ENCODE results near the gene COX4I2. TPM values are rescaled to one million over a fixed set of nuclear protein-coding genes. Genes with fewer than 3 reads are reported as not detected.
"Not testable (repeated sequence)": the region's sequence is repeated elsewhere in the genome, so short reads cannot be mapped to it uniquely, and the experiment has no call there.

Gene COX4I2
- total RNA-seq, 1 donor from 2014 or later = 0.34 TPM

DNA sequence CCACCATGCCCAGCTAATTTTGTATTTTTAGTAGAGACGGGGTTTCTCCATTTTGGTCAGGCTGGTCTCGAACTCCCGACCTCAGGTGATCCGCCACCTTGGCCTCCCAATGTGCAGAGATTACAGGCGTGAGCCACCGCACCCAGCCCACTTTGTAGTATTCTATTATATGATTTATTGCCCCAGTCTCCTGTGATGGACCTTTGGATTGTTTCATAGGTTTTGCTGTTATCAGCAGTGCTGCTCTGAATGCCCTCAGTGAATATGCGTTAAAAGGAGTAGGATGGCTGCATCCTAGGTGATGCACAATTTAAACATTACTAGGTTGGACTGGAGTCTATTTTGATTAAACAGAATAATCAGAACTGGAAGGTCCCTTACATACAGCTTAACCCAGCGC is 22.3 kb upstream of the COX4I2 start:
- peaks cover 19% of the 10 kb centered on the region for H3K4me1 Mint-ChIP-seq
- no peaks in the 10 kb centered on the region for H3K9me3 Mint-ChIP-seq
- no peak for DNase-seq (ENCODE audit: low spot score in 2 of 2, unreplicated experiment in 2 of 2)
- no peak overlapping the region for H3K4me3 Mint-ChIP-seq
- H3K36me3 Mint-ChIP-seq = no peaks in the 10 kb centered on the region
- TF ChIP-seq, protein P1, sequence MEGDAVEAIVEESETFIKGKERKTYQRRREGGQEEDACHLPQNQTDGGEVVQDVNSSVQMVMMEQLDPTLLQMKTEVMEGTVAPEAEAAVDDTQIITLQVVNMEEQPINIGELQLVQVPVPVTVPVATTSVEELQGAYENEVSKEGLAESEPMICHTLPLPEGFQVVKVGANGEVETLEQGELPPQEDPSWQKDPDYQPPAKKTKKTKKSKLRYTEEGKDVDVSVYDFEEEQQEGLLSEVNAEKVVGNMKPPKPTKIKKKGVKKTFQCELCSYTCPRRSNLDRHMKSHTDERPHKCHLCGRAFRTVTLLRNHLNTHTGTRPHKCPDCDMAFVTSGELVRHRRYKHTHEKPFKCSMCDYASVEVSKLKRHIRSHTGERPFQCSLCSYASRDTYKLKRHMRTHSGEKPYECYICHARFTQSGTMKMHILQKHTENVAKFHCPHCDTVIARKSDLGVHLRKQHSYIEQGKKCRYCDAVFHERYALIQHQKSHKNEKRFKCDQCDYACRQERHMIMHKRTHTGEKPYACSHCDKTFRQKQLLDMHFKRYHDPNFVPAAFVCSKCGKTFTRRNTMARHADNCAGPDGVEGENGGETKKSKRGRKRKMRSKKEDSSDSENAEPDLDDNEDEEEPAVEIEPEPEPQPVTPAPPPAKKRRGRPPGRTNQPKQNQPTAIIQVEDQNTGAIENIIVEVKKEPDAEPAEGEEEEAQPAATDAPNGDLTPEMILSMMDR (IDR thresholded peaks at IDR 0.05; ENCODE audit: unreplicated experiment) = no peak
- no peak overlapping the region for H3K27ac Mint-ChIP-seq
- H3K27me3 Mint-ChIP-seq (ENCODE audit: low read depth) = no peaks in the 10 kb centered on the region

DNA sequence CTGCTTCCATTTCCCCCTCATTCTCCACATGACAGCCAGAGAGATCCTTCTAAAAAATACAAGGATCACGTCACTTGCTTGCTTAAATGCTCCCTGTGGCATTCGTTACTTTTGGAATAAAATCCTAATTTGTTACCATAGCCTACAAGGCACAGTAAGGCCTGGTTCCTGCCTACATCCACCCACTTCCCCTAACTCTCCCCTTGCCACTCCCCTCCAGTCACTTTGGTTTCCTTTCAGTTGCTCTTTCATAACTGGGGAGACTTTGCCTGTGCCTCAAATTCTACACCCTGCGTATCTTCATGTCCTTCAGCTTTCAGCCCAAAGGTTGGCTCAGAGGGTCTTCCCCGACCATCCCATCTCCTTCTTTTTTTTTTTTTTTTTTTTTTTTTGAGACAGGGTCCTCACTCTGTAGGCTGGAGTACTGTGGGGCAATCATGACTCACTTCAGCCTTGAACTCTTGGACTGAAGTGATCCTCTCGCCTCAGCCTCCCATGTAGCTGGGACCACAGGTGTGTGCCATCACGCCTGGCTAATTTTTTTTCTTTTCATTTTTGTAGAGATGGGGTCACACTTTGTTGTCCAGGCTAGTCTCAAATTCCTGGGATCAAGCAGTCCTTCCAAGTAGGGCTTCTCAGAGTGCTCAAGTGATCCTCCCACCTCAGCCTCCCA is 20.1 kb upstream of the COX4I2 start:
- no peak overlapping the region for H3K4me3 Mint-ChIP-seq
- TF ChIP-seq, protein P1 (IDR thresholded peaks at IDR 0.05; ENCODE audit: unreplicated experiment) = no peak
- no peak overlapping the region for H3K27ac Mint-ChIP-seq
- H3K9me3 Mint-ChIP-seq = no peaks in the 10 kb centered on the region
- no peaks in the 10 kb centered on the region for H3K36me3 Mint-ChIP-seq
- H3K4me1 Mint-ChIP-seq = peaks cover 4% of the 10 kb centered on the region
- DNase-seq (ENCODE audit: low spot score in 2 of 2, unreplicated experiment in 2 of 2) = no peak
- H3K27me3 Mint-ChIP-seq (ENCODE audit: low read depth) = no peaks in the 10 kb centered on the region

DNA sequence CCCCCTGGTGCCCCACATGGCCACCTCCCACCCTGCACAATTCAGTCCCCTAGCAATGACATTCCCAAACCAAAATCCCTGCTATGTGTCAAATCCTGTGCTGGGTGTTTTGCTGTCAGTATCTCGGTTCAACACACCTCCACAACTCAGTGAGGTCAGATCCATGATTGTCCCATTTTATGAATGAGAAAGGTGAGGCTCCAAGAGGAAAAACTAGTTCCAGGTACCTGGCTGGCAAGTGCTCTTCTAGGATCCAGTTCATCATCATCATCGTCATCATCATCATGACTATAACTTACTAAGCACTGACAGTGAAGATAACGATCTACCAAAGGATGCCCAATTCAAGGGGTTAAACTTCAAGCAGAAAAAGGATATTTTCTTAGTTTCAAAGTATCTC is 17.5 kb upstream of the COX4I2 start:
- no peaks in the 10 kb centered on the region for H3K9me3 Mint-ChIP-seq

DNA sequence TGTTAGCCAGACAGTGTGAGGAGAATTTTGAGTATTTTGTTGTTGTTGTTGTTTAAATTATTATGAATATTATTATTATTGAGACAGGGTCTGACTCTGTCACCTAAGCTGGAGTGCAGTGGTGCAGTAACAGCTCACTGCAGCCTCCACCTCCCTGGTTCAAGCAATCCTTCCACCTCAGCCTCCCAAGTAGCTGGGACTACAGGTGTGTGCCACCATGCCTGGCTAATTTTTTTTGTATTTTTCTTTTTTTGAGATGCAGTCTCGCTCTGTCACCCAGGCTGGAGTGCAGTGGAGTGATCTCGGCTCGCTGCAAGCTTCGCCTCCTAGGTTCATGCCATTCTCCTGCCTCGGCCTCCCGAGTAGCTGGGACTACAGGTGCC is 14.6 kb upstream of the COX4I2 start:
- H3K27me3 Mint-ChIP-seq (ENCODE audit: low read depth); H3K9me3 Mint-ChIP-seq; H3K4me3 Mint-ChIP-seq; H3K27ac Mint-ChIP-seq; H3K4me1 Mint-ChIP-seq; H3K36me3 Mint-ChIP-seq; DNase-seq (ENCODE audit: low spot score in 2 of 2, unreplicated experiment in 2 of 2): not testable (repeated sequence)

More for the DNA sequence above, 17.5 kb upstream of the COX4I2 start:
- Mint-ChIP-seq H3K27me3 (ENCODE audit: low read depth) (no peaks in the 10 kb centered on the region), H3K4me3 (no peak overlapping the region), H3K27ac (no peak overlapping the region), H3K4me1 (no peaks in the 10 kb centered on the region), H3K36me3 (no peaks in the 10 kb centered on the region)
- no peak for DNase-seq (ENCODE audit: low spot score in 2 of 2, unreplicated experiment in 2 of 2)
- TF ChIP-seq, protein P1 (IDR thresholded peaks at IDR 0.05; ENCODE audit: unreplicated experiment) = no peak

DNA sequence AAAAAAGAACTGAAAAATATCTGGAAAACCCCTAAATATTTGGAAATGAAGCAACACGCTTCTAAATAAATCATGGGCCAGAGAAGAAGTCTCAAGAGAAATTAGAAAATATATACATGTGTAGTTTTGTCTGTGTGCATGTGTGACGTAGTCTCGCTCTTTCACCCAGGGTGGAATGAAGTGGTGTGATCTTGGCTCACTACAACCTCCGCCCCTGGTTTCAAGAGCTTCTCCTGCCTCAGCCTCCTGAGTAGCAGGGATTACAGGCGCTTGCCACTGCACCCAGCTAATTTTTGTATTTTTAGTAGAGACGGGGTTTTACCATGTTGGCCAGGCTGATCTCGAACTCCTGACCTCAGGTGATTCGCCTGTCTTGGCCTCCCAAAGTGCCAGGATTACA is 11.2 kb upstream of the COX4I2 start:
- not testable (repeated sequence) for H3K27ac Mint-ChIP-seq; DNase-seq (ENCODE audit: low spot score in 2 of 2, unreplicated experiment in 2 of 2); H3K27me3 Mint-ChIP-seq (ENCODE audit: low read depth); H3K4me3 Mint-ChIP-seq; H3K36me3 Mint-ChIP-seq; H3K4me1 Mint-ChIP-seq; H3K9me3 Mint-ChIP-seq

DNA sequence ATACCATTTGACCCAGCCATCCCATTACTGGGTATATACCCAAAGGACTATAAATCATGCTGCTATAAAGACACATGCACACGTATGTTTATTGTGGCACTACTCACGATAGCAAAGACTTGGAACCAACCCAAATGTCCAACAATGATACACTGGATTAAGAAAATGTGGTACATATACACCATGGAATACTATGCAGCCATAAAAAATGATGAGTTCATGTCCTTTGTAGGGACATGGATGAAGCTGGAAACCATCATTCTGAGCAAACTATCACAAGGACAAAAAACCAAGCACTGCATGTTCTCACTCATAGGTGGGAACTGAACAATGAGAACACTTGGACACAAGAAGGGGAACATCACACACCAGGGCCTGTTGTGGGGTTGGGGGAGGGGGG is 9.7 kb upstream of the COX4I2 start:
- not testable (repeated sequence) for H3K4me3 Mint-ChIP-seq; DNase-seq (ENCODE audit: low spot score in 2 of 2, unreplicated experiment in 2 of 2); H3K36me3 Mint-ChIP-seq; H3K27me3 Mint-ChIP-seq (ENCODE audit: low read depth); H3K9me3 Mint-ChIP-seq; H3K27ac Mint-ChIP-seq; H3K4me1 Mint-ChIP-seq

DNA sequence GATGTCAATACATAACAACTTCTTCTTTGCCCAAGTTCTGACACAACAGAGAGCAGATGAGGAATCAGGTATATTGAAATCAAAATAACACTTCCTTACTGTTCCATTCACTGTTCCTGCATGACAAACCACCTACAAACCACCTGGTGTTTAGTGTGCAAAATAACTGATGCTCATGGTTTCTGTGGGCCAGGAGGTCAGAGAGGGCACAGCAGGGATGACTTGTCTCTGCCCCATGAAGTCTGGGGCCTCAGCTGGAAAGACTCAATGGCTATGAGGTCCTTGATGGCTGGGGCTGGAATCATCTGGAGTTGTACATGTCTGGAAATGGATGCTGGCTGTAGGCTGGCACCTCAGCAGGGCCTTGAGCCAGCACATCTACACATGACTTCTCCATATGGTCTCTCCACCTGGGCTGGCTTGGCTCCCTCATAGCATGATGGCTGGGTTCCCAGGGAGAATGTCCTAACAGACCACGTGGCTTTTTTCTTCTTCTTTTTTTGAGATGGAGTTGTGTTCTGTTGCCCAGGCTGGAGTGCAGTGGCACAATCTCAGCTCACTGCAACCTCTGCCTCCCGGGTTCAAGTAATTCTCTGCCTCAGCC is 7.4 kb upstream of the COX4I2 start:
- peaks cover 4% of the 10 kb centered on the region for H3K9me3 Mint-ChIP-seq
- TF ChIP-seq, protein P1 (IDR thresholded peaks at IDR 0.05; ENCODE audit: unreplicated experiment) = no peak
- H3K27me3 Mint-ChIP-seq (ENCODE audit: low read depth) = no peaks in the 10 kb centered on the region
- no peak overlapping the region for H3K27ac Mint-ChIP-seq
- peaks cover 2% of the 10 kb centered on the region for H3K4me1 Mint-ChIP-seq
- no peak overlapping the region for H3K4me3 Mint-ChIP-seq
- DNase-seq (ENCODE audit: low spot score in 2 of 2, unreplicated experiment in 2 of 2) = no peak
- H3K36me3 Mint-ChIP-seq = no peaks in the 10 kb centered on the region
